Measurements from ENCODE around the gene ACP6. TPM values are rescaled to one million over a fixed set of nuclear protein-coding genes. Genes with fewer than 3 reads are reported as not detected.
"Not testable (repeated sequence)": the region's sequence is repeated elsewhere in the genome, so short reads cannot be mapped to it uniquely, and the experiment has no call there.

Gene ACP6
- total RNA-seq, 1 donor from 2014 or later, result 14.3 TPM

DNA sequence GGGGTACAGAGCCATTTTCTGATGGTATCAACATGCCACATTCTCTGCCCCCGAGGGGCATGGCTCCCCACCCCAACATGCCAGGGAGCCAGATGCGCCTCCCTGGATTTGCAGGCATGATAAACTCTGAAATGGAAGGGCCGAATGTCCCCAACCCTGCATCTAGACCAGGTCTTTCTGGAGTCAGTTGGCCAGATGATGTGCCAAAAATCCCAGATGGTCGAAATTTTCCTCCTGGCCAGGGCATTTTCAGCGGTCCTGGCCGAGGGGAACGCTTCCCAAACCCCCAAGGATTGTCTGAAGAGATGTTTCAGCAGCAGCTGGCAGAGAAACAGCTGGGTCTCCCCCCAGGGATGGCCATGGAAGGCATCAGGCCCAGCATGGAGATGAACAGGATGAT is 50.6 kb downstream of the ACP6 start:
- ATAC-seq, result no peak

DNA sequence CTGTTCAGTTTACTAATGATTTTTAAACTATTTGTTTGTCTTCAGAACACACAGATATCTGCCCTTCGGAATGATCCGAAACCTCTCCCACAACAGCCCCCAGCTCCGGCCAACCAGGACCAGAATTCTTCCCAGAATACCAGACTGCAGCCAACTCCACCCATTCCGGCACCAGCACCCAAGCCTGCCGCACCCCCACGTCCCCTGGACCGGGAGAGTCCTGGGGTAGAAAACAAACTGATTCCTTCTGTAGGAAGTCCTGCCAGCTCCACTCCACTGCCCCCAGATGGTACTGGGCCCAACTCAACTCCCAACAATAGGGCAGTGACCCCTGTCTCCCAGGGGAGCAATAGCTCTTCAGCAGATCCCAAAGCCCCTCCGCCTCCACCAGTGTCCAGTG is 51.6 kb downstream of the ACP6 start:
- ATAC-seq, result no peak

DNA sequence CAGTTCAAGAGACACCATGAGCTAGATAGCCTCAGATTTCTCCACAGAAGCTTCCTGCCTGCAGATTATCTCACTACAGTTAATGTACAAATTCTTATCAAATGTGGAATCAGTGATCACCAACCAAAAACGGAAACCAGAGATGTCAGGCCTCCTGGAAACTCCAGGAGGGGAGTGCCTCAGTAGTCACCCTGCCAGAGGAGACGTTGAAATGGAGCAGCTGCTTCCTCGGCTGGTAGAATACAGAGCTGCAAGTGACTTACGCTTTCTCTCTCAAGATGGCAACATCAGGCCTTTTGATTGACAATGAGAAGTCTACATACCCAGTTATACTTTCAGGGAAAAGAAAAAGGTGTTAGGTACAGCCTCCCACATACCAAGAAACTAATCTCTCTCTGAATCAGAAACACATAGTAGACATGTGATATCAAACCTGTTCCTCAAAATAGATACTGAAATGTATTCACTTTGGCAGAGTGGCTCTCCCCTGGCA is 52.2 kb downstream of the ACP6 start:
- ATAC-seq, result no peak

DNA sequence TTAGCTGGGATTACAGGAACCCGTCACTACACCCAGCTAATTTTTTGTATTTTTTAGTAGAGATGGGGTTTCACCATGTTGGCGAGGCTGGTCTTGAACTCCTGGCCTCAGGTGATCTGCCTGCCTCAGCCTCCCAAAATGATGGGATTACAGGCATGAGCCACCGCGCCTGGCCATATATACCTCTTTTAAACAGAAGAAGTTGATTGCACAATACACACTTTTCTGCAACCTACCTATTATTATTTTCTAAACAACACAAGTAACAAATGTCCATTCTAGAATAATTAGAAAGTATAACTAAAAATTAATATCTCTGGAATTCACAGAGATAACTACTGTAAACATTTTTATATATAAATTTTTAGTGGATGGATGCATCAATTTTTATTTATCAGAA is 55.4 kb downstream of the ACP6 start:
- ATAC-seq, result not testable (repeated sequence)

DNA sequence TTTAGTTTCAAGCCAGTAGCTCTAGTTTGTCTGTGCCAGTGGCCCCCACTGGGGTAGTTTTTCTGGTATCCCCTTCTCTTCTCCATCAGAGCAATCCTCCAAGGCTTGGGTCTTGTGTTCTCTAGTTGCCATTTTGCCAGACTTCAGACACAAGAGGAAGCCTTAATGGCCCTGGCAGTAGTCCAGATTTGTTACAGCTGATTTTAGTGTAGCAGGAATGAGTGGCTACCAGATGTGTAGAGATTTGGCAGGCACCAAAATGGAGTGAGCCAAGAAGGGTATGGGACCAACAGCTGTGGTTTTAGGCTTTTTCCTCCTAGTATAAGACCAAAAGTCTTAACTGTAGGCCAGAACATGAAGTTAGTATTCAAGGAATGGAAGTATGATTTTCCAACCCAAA is 56.8 kb downstream of the ACP6 start:
- ATAC-seq, result no peak

DNA sequence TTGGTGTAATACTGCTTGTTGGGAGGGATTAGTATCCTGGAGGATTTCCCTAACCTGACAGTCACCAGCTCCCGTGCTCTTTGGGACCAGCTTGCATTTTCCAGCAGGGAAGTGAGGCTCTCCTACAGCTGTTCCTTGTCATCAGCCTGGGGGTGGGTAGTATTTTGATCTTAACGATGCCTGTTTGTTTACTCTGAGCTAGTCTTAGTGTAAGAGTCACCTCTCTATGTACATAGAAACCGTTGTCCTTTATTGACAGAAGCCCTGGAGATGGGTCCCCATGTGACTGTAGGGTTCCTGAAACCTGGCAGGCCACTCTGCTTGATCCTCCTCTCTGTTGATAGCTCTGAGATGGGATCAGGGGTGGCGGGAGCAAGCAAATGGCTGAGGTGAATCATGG is 58.0 kb downstream of the ACP6 start:
- no peak for ATAC-seq

DNA sequence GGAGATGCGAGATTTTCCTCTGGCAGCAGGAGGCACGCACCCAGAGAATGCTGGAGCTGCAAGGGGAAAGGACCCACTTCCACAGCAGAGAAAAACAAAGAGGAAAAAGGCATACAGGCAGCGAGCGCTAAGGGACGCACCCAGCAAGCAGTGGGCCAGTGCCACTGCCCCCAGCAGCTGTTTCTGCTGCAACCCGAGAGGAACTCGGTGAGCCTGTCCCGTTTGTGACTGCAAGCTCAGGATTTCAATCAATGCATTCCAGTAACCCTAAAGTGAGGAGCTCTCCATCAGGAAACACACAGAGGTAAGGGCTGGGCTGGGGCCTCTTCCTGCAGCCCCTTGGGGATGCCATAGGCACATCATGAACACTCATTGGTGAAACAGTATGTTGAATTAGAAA is 58.7 kb downstream of the ACP6 start:
- ATAC-seq, result no peak

DNA sequence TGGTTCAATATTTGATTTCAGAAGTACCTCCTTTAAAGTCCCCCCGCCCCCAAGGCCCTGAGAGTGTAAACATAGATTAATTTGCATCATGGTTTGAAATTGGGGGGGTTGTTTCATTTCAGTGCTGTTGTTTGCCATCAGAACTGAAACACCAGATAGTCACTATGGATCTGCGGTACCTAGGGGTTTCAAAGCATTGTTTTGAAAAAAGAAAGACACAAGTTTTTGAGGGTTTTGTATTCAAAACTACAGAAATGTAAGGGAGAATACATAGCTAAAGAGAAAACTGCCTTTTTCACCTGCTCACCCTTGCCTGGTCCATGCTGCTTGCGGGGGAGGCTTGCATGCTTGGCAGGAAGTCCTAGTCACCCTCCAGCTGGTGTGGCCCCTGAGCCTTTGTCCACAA is 59.3 kb downstream of the ACP6 start:
- ATAC-seq, result no peak

DNA sequence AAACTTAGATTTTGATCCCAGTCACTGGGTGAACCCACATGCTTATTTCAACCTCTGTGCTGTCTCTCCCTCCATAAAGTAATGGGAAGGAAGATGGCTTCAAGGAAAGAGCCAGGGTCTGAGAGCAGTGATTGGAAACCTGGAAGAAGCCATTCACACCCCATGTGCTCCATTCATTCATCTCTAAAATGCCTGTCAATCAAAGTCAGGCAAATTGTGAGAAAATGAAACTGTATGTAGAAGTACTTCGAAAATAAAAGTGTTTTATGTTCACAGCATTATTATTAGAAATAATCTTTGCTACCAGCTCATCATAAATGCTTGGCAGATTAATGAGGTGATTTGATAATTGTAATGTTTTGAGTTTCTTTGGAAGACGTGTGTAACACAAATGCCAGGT is 61.0 kb downstream of the ACP6 start:
- no peak for ATAC-seq

DNA sequence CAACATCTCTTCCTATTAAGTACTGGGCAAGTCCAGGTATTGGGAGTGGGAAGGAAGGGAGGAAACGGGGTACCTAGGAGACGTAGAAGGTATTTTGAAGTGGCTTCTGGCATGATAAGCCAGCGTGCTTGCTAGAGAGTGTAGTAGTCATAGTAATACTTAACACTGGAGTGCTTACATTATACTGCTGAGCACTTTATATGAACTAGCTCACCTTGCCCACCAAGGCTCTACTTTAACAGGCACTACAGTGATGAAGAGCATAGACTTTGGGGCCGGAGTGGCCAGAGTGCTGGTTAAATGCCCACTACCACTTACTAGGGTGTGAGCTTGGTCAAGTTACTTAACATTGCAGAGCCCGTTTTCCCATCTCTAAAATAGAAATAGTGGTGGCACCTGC is 61.7 kb downstream of the ACP6 start:
- no peak for ATAC-seq

DNA sequence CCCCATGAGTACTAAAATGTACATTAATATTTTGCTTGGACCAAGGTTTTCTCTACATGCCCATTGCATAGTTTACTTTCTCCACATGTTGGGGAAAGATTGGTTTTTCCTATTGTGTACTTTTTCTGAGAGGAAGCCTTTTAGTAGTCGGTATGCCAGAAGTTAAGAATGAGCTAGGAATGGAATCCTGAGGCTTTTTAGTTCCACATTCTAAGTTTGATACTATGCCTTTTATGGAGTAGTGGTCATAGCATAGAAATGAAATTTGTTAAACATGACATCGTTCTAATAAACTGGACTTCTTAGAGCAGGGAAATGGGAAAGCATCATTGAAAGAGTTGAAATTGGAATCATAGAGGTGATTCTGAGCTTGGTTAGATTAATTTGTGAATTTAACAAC is 64.7 kb downstream of the ACP6 start:
- no peak for ATAC-seq

DNA sequence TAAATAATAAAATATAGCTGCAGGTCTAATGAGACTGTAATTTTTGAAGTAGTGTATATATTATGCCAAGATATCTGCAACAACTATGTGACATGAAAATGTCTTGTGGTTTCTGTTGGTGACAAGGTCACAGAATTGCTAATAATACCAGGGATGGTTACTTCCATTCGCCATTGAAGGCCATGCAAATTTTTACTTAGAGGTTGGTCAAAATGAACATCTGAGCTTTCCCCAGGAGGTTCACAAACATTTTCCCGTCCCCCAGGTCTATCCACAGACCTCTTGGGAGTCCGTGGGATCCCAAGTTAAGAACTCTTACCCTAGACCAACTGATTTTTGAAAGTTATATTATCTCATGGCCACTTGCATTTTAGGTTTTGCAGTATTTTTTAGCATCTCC is 66.3 kb downstream of the ACP6 start:
- no peak for ATAC-seq

DNA sequence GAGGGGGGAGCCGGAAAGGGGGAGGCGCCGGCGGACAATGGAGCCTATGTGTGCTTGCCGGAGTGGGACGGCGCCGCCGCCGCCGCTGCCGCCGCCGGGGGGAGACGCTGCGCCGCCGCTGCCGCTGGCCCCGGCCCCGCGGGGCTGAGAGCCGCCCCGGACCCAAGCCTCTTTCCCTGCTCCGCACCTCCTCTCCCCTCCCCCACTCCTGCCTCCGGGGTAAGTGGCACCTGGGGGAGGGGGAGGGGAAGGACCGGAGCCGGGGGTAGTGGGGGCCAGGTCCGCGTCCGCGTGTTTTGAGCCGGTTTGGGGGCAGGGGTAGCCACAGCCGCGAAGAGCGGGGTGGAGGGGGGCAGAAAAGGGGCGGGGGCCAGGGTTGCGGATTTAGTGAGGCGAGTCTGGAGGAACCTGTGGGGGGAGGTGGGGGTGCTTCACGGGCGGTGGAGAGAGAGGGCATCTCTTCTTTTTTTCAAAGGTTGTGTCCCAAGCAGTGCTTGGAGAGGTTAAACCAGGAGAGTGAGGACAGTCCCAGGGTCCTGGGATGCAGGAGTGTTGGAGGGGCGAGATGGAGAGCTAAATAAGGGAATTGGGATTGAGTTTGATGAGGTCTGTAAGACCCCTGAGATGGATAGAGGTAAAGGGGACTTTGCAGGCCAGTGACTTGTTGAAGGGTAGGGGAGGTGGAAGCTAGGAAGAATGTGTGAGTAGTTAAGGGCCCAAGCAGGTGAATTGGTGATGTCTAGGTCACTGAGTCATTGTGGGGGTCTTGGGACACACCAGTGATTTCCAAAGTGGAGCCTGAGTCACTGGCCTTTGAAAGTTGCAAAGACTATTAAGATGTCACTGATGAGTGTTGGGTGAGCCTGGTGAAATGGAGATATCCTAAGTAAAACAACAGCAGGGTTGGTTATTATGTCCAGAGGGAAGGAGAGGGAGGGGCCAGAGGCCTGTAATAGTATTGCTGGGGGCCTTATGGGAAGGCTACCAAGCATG is 69.9 kb downstream of the ACP6 start:
- no peak for ATAC-seq

DNA sequence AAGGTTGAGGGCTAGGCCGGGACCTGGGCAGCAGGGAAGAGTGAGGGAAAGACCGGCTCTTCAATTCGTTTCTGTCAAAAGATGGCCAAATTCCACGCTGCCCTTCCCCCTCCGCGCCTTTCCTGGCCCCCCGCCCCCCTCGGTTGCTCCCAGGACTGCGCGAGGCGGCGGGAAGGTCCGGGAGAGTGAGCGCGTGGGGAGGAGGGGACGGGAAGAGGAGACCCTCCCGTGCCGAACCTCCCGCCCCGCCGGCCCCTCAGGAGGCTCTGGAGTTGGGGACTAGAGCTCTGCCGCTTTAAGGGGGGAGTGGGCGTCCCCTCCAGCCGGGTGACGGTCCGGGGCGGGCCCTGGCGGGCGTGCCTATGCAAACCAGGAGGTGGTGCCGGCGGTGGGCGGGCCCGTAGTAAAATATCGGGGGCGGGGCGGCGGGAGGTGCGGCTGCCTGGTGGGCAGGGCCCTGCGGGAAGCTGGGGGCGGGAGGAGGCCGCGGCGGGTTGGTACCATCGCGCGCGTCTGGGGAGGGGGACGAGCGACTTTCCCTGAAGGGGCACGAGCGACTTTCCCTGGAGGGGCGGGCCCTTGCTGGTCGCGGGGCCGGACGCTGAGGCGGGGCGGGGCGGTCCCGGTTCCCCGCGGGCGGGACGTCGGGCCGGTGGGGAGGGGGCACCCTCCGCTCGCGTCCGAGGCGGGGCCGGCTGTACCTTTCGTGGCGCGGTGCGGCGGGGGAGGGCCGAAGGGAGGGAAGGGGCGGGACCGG is 70.8 kb downstream of the ACP6 start:
- peak; percentile 96 for ATAC-seq

DNA sequence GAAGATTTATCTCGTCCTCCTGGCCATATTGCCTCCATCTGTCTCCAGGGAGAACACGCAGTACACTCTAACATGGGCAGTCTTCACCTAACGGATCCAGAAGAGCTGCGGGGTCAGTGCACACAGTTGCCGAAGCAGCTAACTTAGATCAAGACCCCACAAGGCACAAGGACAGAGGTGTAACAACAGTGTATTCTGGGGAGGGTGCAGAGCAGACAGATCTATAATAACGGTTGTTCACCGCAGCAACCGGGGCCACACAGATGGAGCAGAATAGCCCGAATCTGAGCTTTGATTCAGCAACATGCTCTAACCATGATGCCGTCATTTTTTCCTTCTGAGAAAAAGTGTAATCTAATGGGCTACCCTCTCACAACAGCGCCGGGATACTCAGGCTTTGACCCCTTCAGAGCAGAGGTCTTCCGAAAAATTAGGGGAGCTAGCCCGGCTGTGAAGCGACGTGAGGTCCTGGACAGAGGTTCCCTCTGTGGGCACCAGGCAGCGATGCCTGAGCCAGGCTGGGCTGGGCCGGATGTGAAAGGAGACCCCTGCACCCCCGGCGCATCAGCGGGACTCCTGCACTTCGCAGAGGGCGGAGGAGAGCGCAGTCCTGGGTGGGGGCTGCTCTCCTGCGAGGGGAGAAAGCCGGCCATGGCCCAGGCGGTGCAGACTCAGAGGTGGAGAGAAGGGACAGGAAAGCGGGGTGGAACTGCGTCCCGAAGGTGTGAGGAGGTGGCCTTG is 71.5 kb downstream of the ACP6 start:
- peak; percentile 29 for ATAC-seq

DNA sequence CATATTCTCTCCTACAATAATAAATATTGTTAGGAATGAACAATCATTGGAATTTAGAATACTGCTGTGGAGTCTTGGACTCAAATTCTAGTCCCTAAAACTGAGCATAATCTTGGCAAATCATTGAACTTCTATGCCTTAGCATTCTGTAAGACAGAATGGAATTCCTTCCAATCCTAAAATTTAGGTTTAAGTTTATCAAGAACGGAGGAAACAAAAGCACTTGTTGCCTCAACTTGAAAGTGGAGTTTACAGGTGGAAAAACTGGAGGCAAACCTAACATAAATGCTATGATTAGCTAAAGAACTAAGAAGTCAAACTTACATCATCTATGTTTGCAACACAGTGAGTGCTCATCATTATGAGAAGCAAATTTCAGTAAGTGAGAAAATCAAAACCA is 73.3 kb downstream of the ACP6 start:
- ATAC-seq, result no peak

Other genes with a start within 250 kb of the ACP6 start
- 8.1 TPM for gene BCL9, start 129.0 kb downstream of the ACP6 start, total RNA-seq
- gene GJA5, start 90.1 kb upstream of the ACP6 start, total RNA-seq, result 0.84 TPM
- gene GJA8, start 232.3 kb upstream of the ACP6 start, total RNA-seq, result not detected

Data from esophagus mucosa (tissue), 1 donor.